ENCODE data around the gene SLC9A1.
A peak's percentile ranks its signal among the peaks of the same experiment; 100 is the strongest.

Gene SLC9A1

DNA sequence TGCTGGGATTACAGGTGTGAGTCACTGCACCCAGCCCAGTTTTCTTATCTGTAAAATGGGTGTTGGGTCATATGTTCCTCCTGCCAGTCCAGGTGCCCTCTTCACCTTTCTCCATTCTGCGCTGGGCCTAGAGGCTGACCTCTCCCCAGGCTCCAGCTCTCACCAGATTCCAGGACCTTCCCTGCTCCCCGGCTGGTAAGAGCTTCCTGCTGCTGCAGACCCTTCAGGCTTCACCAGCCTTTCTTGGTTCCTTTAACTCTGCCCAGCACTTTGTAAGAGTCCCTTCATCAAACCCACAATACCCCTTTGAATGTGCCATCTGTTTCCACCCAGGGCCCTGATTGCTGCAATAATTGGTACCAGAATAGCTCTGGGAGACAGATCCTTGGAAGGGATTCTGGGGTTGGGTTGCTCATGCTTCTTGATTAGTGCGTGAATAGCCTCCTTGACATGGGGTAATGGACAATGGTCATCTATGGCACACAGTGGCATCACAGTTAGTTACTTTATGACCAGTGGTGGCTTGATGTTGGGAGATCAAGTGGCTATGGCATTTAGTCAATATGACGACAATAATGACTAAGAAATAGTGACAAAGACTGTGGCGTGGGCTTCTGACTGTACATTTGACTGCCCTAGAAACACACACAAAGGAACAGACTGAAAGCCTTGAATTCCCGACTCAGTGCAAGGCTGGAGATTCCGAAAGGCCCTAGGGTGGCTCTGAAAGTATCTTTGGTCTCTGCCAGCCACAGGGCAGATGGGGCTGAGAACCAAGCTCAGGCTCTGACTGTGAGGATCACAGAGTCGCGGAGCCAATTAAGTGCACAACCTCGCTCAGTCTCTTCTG, 67.3 kb downstream of the SLC9A1 start:
- Histone ChIP-seq H3K27me3 (replicated peaks; ENCODE audit: control insufficient read depth, insufficient read depth, low read length) (peaks cover 7% of the 10 kb centered on the region), H3K9me3 (ENCODE audit: control insufficient read depth, low read length) (peaks cover 10% of the 10 kb centered on the region)
- no peak for DNase-seq (ENCODE audit: low read depth)

DNA sequence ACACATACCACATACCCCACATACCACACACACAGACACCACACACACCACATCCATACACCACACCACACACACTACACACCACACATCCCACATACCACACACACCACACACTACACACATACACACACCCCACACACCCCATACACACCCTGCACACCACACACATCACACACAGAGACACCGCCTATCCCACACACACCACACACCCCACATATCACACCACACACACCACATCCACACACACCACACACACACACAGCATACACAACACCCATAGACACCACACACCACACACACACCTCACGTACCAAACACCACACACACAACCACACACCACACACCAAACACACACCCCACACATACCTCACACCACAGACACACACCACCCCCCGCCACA, 68.3 kb downstream of the SLC9A1 start:
- no peaks in the 10 kb centered on the region for H3K4me1 ChIP-seq (ENCODE audit: control insufficient read depth, insufficient read depth, low read length)
- H3K27me3 ChIP-seq (replicated peaks; ENCODE audit: control insufficient read depth, insufficient read depth, low read length) = peaks cover 7% of the 10 kb centered on the region
- H3K9me3 ChIP-seq (ENCODE audit: control insufficient read depth, low read length) = peaks cover 10% of the 10 kb centered on the region
- no peak for DNase-seq (ENCODE audit: low read depth)
- H3K4me3 ChIP-seq (ENCODE audit: low read length) = no peak overlapping the region
- H3K9ac ChIP-seq (ENCODE audit: low read length) = no peak overlapping the region
- no peaks in the 10 kb centered on the region for H3K36me3 ChIP-seq (ENCODE audit: control insufficient read depth, insufficient read depth, low read length, severe bottlenecking)

More for the DNA sequence above, 67.3 kb downstream of the SLC9A1 start:
- no peak overlapping the region for H3K4me3 ChIP-seq (ENCODE audit: low read length)
- H3K36me3 ChIP-seq (ENCODE audit: control insufficient read depth, insufficient read depth, low read length, severe bottlenecking) = no peaks in the 10 kb centered on the region
- no peaks in the 10 kb centered on the region for H3K4me1 ChIP-seq (ENCODE audit: control insufficient read depth, insufficient read depth, low read length)
- no peak overlapping the region for H3K9ac ChIP-seq (ENCODE audit: low read length)

DNA sequence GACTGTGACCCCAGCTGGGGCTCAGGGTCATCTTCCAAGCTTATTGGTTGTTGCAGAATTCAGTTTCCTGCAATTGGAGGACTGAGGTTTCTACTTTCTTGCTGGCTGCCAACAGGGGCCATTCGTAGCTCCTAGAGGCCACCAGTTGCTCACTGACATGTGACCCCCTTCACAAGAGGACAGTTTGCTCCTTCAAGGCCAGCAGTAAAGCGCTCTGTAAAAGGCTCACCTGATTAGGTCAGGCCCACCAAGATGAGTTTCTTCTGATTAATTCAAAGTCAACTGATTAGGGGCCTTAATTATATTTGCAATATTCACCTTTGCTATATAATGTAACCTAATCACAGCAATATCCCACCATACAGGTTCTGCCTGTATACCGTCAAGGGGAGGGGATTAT, 68.9 kb downstream of the SLC9A1 start:
- H3K27me3 ChIP-seq (replicated peaks; ENCODE audit: control insufficient read depth, insufficient read depth, low read length) = peaks cover 7% of the 10 kb centered on the region
- peaks cover 10% of the 10 kb centered on the region for H3K9me3 ChIP-seq (ENCODE audit: control insufficient read depth, low read length)
- no peak overlapping the region for H3K9ac ChIP-seq (ENCODE audit: low read length)
- no peak overlapping the region for H3K4me3 ChIP-seq (ENCODE audit: low read length)
- no peaks in the 10 kb centered on the region for H3K4me1 ChIP-seq (ENCODE audit: control insufficient read depth, insufficient read depth, low read length)
- no peaks in the 10 kb centered on the region for H3K36me3 ChIP-seq (ENCODE audit: control insufficient read depth, insufficient read depth, low read length, severe bottlenecking)
- DNase-seq (ENCODE audit: low read depth) = no peak

DNA sequence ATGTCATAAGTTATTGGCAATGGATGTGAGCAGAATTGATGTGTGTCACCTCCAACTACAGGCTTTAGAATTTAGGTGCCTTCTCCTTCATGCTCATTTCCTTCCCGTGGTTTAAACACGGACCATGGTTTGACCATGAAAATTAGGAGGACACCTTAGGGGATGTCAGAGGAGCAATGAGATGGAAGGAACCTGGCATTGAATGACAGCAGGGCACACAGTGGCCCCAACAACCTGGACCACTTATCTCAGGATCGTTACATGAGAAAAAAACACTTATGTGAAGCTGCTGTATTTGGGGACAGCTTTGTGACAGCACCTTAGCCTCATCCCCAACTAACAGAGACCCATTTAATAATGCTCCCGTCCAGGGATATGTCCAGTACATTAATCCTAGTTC, 70.8 kb downstream of the SLC9A1 start:
- Histone ChIP-seq H3K9me3 (ENCODE audit: control insufficient read depth, low read length) (peaks cover 13% of the 10 kb centered on the region), H3K4me3 (ENCODE audit: low read length) (no peak overlapping the region), H3K4me1 (ENCODE audit: control insufficient read depth, insufficient read depth, low read length) (no peaks in the 10 kb centered on the region), H3K36me3 (ENCODE audit: control insufficient read depth, insufficient read depth, low read length, severe bottlenecking) (no peaks in the 10 kb centered on the region), H3K9ac (ENCODE audit: low read length) (no peak overlapping the region), H3K27me3 (replicated peaks; ENCODE audit: control insufficient read depth, insufficient read depth, low read length) (peaks cover 7% of the 10 kb centered on the region)
- DNase-seq (ENCODE audit: low read depth) = no peak

DNA sequence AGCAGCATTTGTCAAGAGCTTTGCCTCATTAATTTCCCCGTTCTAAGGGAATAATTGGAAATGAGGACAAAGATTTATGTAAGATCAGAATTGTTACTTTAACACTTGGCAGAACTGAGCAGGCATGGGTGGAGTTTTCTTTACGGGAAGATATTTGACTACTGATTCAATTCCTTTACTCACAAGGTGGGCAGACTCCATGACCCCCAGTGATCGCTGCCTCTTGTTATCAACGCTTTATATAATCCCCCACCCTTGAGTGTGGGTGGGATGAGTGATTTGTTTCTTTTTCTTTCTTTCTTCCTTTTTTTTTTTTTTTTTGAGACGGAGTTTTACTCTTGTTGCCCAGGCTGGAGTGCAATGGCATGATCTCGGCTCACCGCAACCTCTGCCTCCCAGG, 77.0 kb downstream of the SLC9A1 start:
- Histone ChIP-seq H3K4me1 (ENCODE audit: control insufficient read depth, insufficient read depth, low read length) (peaks cover 13% of the 10 kb centered on the region), H3K9me3 (ENCODE audit: control insufficient read depth, low read length) (peaks cover 4% of the 10 kb centered on the region), H3K9ac (ENCODE audit: low read length) (no peak overlapping the region), H3K27me3 (replicated peaks; ENCODE audit: control insufficient read depth, insufficient read depth, low read length) (no peaks in the 10 kb centered on the region), H3K36me3 (ENCODE audit: control insufficient read depth, insufficient read depth, low read length, severe bottlenecking) (no peaks in the 10 kb centered on the region), H3K4me3 (ENCODE audit: low read length) (no peak overlapping the region)
- DNase-seq (ENCODE audit: low read depth) = no peak

DNA sequence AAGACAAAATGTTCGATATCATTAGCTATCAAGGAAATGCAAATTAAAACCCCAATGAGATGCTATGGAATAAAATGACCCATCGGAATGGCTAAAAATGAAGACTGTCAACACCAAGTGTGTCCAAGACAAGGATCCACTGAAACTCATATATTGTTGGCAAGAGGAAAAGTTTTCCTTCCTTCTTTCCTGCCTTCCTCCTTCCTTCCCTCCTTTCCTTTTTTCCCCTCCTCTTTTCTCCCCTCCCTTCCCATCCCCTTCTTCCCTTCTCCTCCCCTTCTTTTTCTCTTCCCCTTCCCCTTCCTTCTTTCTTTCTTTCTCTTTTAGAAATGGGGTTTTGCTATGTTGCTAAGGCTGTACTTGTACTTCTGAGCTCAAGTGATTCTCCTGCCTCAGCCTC, 78.1 kb downstream of the SLC9A1 start:
- Histone ChIP-seq H3K9me3 (ENCODE audit: control insufficient read depth, low read length) (peaks cover 4% of the 10 kb centered on the region), H3K4me1 (ENCODE audit: control insufficient read depth, insufficient read depth, low read length) (peaks cover 13% of the 10 kb centered on the region), H3K36me3 (ENCODE audit: control insufficient read depth, insufficient read depth, low read length, severe bottlenecking) (no peaks in the 10 kb centered on the region), H3K4me3 (ENCODE audit: low read length) (no peak overlapping the region), H3K27me3 (replicated peaks; ENCODE audit: control insufficient read depth, insufficient read depth, low read length) (no peaks in the 10 kb centered on the region), H3K9ac (ENCODE audit: low read length) (no peak overlapping the region)
- DNase-seq (ENCODE audit: low read depth) = no peak

DNA sequence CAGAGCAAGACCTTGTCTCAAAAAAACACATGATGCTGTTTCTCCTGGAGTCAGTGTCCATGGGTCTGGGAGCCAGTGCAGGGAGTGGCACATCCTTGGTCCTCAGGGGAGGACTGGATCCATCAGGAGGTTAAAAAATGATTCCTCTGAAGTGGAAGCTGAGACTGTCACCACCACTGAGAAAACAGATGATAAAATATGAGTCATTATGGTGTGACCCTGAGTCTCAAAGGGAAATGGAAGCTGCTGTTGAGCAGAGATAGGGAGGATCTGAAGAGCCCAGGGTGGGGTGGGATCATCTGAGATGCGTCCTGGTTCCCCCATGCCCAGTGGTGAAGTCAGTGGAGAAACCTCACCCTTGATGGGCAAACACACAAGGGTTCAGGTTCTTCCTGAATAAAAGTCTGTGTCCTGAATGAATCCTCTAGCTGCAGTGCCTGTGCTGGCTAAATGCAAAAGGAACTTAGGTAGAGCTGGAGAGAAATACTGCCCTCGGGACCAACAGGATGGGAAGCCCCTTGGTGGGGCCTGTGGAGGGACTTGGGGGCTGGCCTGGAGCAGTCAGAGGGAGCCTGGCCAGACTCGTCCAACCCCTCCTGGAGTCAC, 80.6 kb downstream of the SLC9A1 start:
- no peak overlapping the region for H3K9ac ChIP-seq (ENCODE audit: low read length)
- no peaks in the 10 kb centered on the region for H3K9me3 ChIP-seq (ENCODE audit: control insufficient read depth, low read length)
- no peaks in the 10 kb centered on the region for H3K36me3 ChIP-seq (ENCODE audit: control insufficient read depth, insufficient read depth, low read length, severe bottlenecking)
- H3K27me3 ChIP-seq (replicated peaks; ENCODE audit: control insufficient read depth, insufficient read depth, low read length) = peaks cover 6% of the 10 kb centered on the region
- DNase-seq (ENCODE audit: low read depth) = no peak
- H3K4me3 ChIP-seq (ENCODE audit: low read length) = no peak overlapping the region
- peaks cover 13% of the 10 kb centered on the region for H3K4me1 ChIP-seq (ENCODE audit: control insufficient read depth, insufficient read depth, low read length)

DNA sequence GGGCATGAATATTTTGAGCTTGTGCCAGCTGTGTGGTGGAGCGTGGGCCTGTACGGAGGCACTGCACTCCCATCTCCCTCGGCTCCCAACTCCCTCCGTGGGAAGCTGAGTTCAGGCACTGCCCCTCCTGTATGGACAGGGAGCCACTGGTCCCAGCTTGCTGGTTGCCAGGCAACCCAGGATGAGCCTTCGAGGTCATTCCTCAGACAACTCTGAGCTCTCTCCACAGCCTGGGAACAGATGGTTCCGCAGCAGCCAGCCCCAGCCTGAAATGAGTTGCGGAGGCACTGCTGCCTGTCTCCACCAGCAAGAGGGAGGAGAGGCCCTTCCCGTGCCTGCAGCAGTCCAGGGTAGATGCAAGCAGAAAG, 83.9 kb downstream of the SLC9A1 start:
- Histone ChIP-seq H3K9me3 (ENCODE audit: control insufficient read depth, low read length) (peaks cover 4% of the 10 kb centered on the region), H3K9ac (ENCODE audit: low read length) (no peak overlapping the region), H3K4me3 (ENCODE audit: low read length) (no peak overlapping the region), H3K4me1 (ENCODE audit: control insufficient read depth, insufficient read depth, low read length) (peaks cover 4% of the 10 kb centered on the region), H3K27me3 (replicated peaks; ENCODE audit: control insufficient read depth, insufficient read depth, low read length) (peaks cover 12% of the 10 kb centered on the region), H3K36me3 (ENCODE audit: control insufficient read depth, insufficient read depth, low read length, severe bottlenecking) (no peaks in the 10 kb centered on the region)
- peak; percentile 32 for DNase-seq (ENCODE audit: low read depth)

DNA sequence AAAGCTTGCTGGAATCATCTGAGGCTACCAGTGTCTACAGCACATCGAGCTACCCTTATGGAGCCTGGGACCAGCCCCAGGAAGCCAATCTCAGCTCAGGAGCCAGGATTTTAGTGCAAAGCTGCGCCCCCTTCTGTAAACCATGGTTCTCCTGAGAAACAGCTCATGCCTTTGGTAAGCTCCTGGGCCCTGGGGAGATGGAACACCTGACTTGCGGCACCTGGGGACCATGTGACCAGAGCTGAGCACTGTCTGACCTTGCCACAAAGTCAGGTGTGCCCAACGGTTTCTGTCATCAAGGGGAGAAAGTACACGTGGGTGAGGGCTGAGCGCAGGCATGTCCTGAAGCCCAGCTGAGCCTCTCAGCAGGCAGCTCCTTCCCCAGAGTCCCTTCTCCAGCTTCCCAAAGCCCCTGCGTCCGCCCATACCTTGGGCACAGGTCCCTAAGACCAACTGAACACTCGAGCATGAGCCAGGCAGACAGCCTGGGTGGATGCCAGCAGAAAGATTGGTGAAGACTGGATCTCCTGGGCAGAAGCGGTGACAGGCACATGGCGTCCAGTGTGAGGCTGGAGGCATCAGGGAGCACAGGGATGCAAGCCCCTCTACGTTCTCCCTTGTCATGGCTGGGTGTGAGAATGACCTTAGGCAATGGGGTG, 84.4 kb downstream of the SLC9A1 start:
- DNase-seq (ENCODE audit: low read depth) = no peak
- H3K36me3 ChIP-seq (ENCODE audit: control insufficient read depth, insufficient read depth, low read length, severe bottlenecking) = no peaks in the 10 kb centered on the region
- no peak overlapping the region for H3K9ac ChIP-seq (ENCODE audit: low read length)
- peaks cover 4% of the 10 kb centered on the region for H3K4me1 ChIP-seq (ENCODE audit: control insufficient read depth, insufficient read depth, low read length)
- H3K27me3 ChIP-seq (replicated peaks; ENCODE audit: control insufficient read depth, insufficient read depth, low read length) = peaks cover 12% of the 10 kb centered on the region
- no peak overlapping the region for H3K4me3 ChIP-seq (ENCODE audit: low read length)
- peaks cover 4% of the 10 kb centered on the region for H3K9me3 ChIP-seq (ENCODE audit: control insufficient read depth, low read length)

DNA sequence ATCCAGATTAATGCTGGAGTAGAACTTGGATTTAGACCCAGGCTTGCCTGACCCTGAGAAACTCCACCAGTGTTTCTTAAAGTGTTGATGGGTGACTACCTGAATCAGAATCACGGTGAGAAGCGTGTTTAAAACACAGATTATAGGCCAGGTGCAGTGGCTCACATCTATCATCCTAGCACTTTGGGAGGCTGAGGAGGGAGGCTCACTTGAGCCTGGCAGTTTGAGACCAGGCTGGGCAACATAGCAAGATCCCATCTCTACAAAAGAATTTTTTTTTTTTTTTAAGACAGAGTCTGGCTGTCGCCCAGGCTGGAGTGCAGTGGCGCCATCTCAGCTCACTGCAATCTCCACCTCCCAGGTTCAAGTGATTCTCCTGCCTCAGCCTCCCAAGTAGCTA, 86.0 kb downstream of the SLC9A1 start:
- Histone ChIP-seq H3K9ac (ENCODE audit: low read length) (no peak overlapping the region), H3K27me3 (replicated peaks; ENCODE audit: control insufficient read depth, insufficient read depth, low read length) (peaks cover 12% of the 10 kb centered on the region), H3K4me1 (ENCODE audit: control insufficient read depth, insufficient read depth, low read length) (no peaks in the 10 kb centered on the region), H3K9me3 (ENCODE audit: control insufficient read depth, low read length) (peaks cover 4% of the 10 kb centered on the region), H3K36me3 (ENCODE audit: control insufficient read depth, insufficient read depth, low read length, severe bottlenecking) (no peaks in the 10 kb centered on the region), H3K4me3 (ENCODE audit: low read length) (no peak overlapping the region)
- no peak for DNase-seq (ENCODE audit: low read depth)

DNA sequence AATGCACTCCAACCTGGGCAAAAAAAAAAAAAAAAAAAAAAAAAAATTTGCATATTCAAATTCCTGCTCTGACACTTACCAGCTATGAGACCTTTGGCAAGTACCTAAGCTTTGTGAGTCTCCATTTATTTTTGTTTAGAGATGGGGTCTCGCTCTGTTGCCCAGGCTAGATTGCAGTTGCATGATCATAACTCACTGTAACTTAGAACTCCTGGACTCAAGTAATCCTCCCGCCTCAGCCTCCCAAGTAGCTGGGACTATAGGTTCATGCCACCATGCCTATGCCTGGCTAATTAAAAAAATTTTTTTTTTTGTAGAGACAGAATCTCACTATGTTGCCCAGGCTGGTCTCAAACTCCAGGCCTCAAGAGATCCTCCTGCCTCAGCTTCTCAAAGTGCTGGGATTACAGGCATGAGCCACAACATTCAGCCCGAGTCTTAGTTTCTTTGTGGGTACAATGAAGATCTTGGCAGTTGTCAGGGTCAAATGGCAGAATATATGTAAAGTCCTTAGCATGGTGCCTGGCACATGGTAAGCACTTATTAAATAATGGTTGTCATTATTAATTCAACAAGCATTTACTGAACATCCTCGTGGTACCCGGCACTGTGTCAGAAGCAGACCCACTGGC, 88.8 kb downstream of the SLC9A1 start:
- peaks cover 12% of the 10 kb centered on the region for H3K27me3 ChIP-seq (replicated peaks; ENCODE audit: control insufficient read depth, insufficient read depth, low read length)
- H3K9ac ChIP-seq (ENCODE audit: low read length) = no peak overlapping the region
- peaks cover 4% of the 10 kb centered on the region for H3K4me1 ChIP-seq (ENCODE audit: control insufficient read depth, insufficient read depth, low read length)
- H3K36me3 ChIP-seq (ENCODE audit: control insufficient read depth, insufficient read depth, low read length, severe bottlenecking) = no peaks in the 10 kb centered on the region
- peaks cover 4% of the 10 kb centered on the region for H3K9me3 ChIP-seq (ENCODE audit: control insufficient read depth, low read length)
- H3K4me3 ChIP-seq (ENCODE audit: low read length) = no peak overlapping the region
- no peak for DNase-seq (ENCODE audit: low read depth)
